A549 (cell line): Measurements from ENCODE around the gene SEL1L3.

Experiments used
- BHLHE40 ChIP-seq: IDR thresholded peaks from 2 replicates; pipeline ENCODE4 v1.6.1; 2012; ENCODE audit warnings: low read depth, low read length, inconsistent platforms
- ESRRA ChIP-seq: fragments of 150-350 bp; IDR thresholded peaks from 2 replicates; pipeline ENCODE4 v1.6.1; 2014; ENCODE audit warnings: mild to moderate bottlenecking, low read length, borderline replicate concordance
- FOSL2 ChIP-seq, 2 experiments: fragments of 450-650 bp in 1 of 2; fragments of >200 bp in 1 of 2; sonication (Bioruptor Twin) in 1 of 2; formaldehyde crosslinking; IDR thresholded peaks; 2 replicates each; pipeline versions ENCODE4 v1.5.0 to v1.6.1; 2016 to 2020; ENCODE audit warnings: mild to moderate bottlenecking in 1 of 2, moderate library complexity in 1 of 2
- JUN ChIP-seq, 2 experiments: fragments of >200 bp; sonication (Bioruptor Twin); formaldehyde crosslinking; IDR thresholded peaks; 2 replicates in 1 of 2; 3 replicates in 1 of 2; pipeline ENCODE4 v1.6.1; 2016 to 2017
- MAX ChIP-seq: IDR thresholded peaks from 2 replicates; pipeline ENCODE4 v1.6.1; 2012
- POLR2A ChIP-seq: IDR thresholded peaks from 2 replicates; pipeline ENCODE4 v1.6.1; 2012; ENCODE audit warnings: mild to moderate bottlenecking, low read length
- RCOR1 ChIP-seq: fragments of 150-350 bp; IDR thresholded peaks from 2 replicates; pipeline ENCODE4 v1.6.1; 2014; ENCODE audit warnings: antibody characterized with exemption, low read length, low read depth
- USF2 ChIP-seq: fragments of 450-650 bp; IDR thresholded peaks from 2 replicates; pipeline ENCODE4 v1.6.1; 2014; ENCODE audit warnings: antibody characterized with exemption
- TF ChIP-seq, protein P1 (sequence below): fragments of >200 bp; sonication (Bioruptor Twin); formaldehyde crosslinking; IDR thresholded peaks from 3 replicates; pipeline ENCODE4 v1.5.1; 2016
- TF ChIP-seq, protein P2 (sequence below): IDR thresholded peaks from 2 replicates; pipeline ENCODE4 v1.6.1; 2012; ENCODE audit warnings: low read depth, borderline replicate concordance

GRCh38 chr4:25839687-25840086 is 23.1 kb downstream of the SEL1L3 start:
- TF ChIP-seq ESRRA: no peak
- TF ChIP-seq, protein P1, sequence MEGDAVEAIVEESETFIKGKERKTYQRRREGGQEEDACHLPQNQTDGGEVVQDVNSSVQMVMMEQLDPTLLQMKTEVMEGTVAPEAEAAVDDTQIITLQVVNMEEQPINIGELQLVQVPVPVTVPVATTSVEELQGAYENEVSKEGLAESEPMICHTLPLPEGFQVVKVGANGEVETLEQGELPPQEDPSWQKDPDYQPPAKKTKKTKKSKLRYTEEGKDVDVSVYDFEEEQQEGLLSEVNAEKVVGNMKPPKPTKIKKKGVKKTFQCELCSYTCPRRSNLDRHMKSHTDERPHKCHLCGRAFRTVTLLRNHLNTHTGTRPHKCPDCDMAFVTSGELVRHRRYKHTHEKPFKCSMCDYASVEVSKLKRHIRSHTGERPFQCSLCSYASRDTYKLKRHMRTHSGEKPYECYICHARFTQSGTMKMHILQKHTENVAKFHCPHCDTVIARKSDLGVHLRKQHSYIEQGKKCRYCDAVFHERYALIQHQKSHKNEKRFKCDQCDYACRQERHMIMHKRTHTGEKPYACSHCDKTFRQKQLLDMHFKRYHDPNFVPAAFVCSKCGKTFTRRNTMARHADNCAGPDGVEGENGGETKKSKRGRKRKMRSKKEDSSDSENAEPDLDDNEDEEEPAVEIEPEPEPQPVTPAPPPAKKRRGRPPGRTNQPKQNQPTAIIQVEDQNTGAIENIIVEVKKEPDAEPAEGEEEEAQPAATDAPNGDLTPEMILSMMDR: no peak
- no peak for TF ChIP-seq MAX
- no peak for TF ChIP-seq BHLHE40
- no peak for TF ChIP-seq POLR2A
- TF ChIP-seq FOSL2 (IDR thresholded peaks at IDR 0.05): no peak
- no peak for TF ChIP-seq FOSL2 (CRISPR knock-in tag; IDR thresholded peaks at IDR 0.05)
- TF ChIP-seq JUN (IDR thresholded peaks at IDR 0.05): no peak
- no peak for TF ChIP-seq RCOR1
- TF ChIP-seq USF2: no peak
- TF ChIP-seq, protein P2, sequence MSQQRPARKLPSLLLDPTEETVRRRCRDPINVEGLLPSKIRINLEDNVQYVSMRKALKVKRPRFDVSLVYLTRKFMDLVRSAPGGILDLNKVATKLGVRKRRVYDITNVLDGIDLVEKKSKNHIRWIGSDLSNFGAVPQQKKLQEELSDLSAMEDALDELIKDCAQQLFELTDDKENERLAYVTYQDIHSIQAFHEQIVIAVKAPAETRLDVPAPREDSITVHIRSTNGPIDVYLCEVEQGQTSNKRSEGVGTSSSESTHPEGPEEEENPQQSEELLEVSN: no peak
